Renal cortex interstitium (tissue), 11 donors: ENCODE results near the gene HAPLN2. TPM values are rescaled to one million over a fixed set of nuclear protein-coding genes. Genes with fewer than 3 reads are reported as not detected.

Experiments used
- DNase-seq, 11 donors: peaks; one replicate each; pipeline ENCODE4 v3.0.0-alpha.2; 2013; ENCODE audit warnings: low read depth in 9 of 11, low spot score in 4 of 11; ENCODE audit errors: extremely low read depth in 1 of 11
- polyA plus RNA-seq, 3 donors: library from polyadenylated mRNA; unstranded; fragments of 120-200 nt; gene quantifications; one replicate each; pipeline ENCODE4 v1.2.1, GENCODE V29; 2013; ENCODE audit not compliant: insufficient read length in 3 of 3

HAPLN2 gene
- polyA plus RNA-seq, 3 donors: 0.47 to 0.67 (median 0.57) TPM

DNA sequence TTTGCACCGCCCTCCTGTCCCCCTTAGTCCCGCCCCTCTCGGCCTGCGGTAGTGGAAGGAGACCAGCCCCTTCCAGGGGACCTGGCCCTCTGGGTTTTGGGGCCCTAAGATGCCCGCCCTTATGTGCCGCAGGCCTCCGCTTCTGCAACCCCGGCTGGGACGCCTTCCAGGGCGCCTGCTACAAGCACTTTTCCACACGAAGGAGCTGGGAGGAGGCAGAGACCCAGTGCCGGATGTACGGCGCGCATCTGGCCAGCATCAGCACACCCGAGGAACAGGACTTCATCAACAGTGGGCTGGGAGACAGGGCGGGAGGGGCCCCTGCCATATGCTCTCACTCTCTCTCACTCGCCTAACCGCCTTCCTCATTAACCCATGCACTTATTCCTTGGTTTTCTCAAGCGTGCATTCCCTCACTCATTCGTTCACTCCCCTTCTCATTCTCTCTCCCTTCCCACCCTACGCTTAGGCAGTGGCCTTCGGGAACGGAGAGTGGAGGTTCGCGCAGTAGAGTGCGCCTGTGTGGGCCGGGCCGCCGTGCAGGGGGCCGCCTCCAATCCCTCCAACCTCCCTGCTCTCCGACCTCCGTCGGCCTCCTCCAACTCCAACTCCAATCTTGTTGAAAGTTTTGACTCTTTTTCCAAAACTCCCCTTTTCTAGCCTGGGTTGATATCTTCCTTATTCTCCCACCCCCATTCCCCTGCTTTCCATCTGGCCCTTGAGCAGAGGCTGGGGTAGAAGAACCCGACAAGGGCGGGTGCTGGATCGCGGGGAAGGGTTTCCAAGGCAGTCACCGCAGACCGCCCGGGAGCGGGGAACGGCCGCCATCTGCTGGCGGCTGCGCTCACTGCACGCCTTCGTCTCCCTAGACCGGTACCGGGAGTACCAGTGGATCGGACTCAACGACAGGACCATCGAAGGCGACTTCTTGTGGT is 37.9 kb downstream of the HAPLN2 start:
- no peak for DNase-seq

DNA sequence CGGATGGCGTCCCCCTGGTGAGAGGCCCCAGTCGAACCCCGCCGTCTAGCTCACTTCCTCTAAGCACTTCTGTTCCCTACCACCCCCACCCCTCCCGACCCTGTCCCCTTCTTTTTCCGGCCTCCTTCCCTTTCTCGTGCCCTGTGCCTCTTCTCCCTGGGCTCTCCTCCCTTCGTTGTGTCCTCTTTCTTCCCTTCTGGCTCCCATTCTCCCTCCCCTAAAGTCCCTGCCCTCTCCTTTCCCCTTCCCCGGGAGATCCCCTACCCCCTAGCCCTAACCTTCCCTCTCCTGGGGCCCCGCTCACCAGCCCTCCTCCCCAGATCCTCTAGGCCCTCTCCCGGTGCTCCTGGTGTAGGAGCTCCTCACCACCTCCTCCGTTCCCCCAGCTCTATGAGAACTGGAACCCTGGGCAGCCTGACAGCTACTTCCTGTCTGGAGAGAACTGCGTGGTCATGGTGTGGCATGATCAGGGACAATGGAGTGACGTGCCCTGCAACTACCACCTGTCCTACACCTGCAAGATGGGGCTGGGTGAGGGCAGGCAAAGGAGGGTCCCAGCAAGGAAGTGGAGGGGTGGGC is 38.6 kb downstream of the HAPLN2 start:
- no peak for DNase-seq

DNA sequence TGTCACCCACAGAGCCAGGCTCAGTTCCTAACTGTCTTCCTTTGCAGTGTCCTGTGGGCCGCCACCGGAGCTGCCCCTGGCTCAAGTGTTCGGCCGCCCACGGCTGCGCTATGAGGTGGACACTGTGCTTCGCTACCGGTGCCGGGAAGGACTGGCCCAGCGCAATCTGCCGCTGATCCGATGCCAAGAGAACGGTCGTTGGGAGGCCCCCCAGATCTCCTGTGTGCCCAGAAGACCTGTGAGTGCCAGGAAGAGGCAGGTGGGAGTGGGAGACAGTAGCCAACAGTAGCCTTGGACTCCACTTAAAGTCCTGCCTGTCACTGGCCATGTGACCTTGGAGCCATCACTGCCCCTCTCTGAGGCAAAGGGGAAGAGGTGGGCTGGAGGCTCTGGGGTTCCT is 39.3 kb downstream of the HAPLN2 start:
- DNase-seq: no peak

DNA sequence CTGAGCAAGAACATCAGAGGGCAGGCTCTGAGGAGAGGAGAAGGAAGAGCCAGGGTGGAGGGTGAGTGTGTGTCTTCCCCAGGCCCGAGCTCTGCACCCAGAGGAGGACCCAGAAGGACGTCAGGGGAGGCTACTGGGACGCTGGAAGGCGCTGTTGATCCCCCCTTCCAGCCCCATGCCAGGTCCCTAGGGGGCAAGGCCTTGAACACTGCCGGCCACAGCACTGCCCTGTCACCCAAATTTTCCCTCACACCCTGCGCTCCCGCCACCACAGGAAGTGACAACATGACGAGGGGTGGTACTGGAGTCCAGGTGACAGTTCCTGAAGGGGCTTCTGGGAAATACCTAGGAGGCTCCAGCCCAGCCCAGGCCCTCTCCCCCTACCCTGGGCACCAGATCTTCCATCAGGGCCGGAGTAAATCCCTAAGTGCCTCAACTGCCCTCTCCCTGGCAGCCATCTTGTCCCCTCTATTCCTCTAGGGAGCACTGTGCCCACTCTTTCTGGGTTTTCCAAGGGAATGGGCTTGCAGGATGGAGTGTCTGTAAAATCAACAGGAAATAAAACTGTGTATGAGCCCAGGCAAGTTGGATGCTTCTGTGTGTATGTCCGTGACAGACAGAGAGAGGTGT is 39.8 kb downstream of the HAPLN2 start:
- no peak for DNase-seq

DNA sequence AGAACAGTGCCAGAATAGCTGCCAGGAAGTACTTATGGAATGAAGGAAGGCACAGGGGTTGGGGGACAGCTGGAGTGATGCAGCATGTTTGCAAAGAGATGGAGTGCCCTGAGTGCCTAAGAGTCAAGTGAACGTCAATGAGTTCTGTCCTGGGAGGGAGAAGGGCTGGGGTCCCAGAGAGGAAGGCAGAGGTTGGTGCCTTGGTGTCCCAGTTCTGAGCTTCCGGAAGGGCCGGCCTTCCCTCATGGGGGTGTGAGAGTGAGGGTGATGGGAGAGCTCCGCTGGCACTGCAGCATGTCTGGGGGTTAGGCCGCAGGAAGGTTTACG is 40.4 kb downstream of the HAPLN2 start:
- no peak for DNase-seq

DNA sequence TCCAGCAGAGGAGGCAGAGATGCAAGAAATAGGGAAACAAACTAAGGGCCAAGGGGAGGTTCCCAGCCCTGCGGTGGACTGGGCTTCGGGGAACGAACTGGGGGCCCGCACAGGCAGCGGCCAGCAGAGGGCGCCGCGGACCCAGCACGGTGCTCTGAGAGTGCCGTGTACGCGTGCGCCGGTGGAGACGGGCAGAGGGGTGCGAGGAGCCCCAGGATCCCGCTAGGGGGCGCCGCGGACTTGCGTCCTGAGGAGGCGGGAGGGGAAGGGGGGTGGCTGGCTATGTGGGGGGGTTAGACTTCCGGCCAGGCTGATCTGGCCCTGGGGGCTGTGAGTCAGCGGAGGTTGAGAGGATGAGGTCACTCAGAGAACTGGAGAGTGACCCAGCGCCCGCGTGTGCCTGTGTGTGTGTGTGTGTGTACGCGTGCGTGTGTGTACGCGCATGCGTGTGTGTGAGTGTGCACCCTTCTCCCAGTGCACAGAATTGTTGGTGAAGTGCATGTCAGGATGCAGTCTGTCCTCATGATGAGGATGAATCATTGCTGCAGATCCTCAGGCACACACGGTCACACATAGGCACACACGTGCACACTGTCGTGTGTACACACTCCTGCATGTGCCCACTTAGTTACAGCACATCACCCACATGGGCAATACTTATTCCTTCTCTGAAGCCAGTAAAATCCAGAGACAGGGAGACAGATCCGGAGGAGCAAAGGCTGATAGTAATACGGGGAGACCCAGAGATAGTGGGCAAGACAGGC is 41.0 kb downstream of the HAPLN2 start:
- DNase-seq: peak; percentile 82 to 94 (median 92)

DNA sequence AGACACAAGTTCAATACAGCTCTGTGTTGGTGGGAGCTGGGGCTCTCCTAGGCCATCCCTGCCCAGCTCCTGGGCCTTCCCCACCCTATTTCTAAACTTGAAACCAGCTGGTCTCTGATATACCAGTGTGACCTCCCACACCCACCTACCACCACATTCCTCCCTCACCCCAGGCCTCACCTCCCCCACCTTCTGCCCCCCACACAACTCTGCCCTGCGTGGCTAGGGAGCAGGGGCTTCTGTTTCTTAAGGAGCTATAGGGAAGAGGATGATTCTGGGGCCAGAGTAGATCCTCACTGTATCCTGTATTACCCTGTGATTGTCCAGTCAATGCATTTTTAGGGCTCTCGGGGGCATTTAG is 41.5 kb downstream of the HAPLN2 start:
- DNase-seq: no peak

DNA sequence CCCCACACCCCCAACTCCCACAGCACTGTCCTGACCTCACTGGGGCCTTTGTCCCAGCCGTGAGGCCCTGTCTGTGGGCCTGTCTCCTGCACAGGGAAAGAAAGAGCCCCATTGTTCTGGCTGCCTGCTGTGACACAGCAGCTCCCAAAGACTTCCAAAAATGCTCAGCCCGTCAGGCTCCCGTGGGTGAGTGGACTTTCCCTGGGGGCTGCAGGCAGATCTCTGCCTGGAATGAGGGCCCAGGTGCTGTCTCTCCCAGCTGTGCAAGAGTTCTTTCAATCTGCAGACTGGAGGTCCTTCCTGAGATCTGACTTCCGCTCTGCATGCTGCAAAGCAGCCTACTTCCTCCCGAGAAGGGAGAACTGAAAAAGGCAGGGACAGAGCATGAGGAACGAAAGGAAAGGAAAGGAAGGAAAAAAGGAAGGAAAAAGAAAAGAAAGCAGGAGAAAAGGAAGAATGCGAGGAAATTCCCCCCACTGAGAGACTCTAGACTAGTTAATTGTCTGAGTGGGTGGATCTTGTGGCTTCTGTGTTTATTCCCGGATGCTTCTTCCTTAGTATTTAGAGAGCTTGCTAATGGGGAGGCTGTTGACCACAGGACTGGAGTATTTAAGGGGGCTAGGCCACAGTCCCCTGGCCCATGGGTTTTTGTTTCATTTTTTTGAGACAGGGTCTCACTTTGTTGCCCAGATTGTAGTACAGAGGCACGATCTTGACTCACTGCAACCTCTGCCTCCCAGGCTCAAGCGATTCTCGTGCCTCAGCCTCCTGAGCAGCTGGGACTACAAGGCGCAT is 43.0 kb downstream of the HAPLN2 start:
- DNase-seq: no peak

DNA sequence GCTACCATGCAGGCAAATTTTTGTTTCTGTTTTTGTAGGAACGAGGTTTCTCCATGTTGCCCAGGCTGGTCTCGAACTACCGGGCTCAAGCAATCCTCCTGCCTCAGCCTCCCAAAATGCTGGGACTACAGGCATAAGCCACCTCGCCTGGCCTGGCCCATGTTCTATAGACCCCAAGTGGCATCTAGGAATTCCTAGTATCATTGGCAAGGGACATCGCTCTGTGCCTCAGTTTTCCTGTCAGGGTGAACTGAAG is 43.5 kb downstream of the HAPLN2 start:
- no peak for DNase-seq

DNA sequence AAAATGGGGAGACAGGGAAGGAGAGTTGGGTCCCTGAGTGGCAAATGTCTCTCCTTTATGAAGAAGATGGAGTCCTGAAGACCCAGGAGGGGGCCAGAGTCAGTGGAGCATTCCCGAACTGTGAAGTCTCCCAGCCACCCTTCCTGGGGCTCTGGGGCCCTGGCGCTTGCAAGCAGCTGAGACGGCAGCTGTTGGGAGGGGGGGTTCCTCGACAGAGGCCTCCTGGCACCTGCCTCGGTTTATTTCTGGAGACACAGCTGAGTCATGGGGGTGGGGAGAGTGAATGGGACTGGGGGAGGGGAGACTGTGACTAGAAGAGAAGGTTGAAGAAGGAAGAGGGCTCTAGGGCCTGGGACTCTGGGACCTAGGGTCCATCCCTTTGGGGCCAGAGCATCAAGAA is 44.0 kb downstream of the HAPLN2 start:
- no peak for DNase-seq

DNA sequence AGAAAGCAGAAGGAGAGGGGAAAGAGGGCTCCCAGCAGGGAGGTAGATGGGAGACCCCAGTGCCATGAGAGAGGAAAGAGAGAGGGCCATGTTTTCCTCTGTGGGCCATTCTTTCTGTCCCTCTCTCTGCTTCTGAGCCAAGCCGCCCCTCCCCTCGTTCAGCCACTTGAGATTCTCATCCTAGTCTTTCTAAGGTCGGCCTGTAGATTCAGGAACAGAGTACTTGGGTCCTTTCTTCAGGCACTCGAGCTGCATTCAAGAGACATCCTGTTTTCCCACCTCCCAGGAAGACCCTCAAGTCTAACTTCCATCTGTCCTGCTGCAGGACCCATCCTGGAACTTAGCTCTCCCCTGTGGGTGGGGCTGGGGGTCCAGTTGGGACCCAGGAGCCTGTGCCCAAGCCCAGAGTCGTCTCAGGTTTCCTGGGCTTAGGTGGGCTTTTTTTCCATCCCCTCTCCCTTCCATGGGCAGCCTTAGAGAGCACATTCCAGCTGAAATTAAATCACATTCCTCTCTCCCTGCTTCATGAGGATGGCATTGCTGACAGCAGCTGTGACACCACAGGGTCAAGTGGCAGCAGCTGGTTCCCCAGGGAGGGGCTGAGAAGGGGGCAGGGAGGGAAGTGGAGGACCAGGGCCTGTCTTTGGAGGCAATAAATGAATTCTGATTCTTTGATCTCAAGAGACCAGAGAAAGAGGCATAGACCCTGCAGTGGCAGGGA is 45.0 kb downstream of the HAPLN2 start:
- peak in 1 of 11 donors; percentile 54 for DNase-seq

DNA sequence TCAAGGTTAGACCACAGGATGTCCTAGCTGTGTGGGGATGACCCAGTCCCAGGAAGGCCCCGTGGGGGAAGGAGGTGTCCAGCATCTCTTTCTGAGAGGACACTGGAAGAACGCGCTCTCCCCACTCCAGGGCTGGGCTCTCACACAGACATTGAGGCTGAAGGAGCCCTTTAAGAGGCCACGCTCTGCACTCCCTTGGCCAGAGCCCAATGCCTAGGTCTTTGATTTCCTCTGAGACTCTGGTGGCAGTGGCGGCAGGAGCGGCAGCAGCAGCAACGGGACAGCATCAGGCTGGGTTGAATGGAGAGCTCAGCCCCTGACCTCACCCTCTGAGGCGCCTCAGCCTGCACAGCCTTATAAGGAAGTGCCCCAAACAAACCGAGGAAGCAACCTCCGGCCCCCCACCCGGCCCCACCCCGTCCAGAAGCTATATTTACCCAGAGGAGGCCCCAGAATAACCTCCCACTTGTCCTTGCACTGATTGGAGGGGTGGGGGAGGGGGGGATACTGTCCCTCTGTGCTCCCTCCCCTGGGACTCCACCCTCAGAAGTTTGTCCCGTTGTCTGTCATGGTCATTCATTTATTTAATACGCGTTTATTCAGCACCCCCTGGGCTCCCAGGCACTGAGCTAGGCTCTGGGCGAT is 45.7 kb downstream of the HAPLN2 start:
- DNase-seq: no peak

DNA sequence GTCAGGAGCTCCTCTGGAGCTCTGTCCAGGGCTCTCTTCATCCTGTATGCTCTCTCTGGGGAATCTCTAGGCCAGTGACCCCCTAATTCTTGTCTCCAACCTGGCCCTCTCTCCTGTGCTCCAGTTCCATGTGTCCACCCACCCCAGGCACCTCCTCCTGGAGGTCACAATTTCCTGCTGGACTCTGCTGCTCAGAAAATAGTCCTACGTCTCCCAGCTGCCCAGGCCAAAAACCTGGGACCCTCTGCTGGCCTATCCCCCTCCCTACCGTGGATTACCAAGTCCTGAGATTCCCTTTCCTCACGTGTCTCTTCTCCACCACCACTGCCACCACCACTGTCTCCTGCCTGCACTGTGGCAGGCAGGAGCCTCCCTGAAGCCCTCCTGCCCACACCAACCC is 46.3 kb downstream of the HAPLN2 start:
- DNase-seq: no peak

DNA sequence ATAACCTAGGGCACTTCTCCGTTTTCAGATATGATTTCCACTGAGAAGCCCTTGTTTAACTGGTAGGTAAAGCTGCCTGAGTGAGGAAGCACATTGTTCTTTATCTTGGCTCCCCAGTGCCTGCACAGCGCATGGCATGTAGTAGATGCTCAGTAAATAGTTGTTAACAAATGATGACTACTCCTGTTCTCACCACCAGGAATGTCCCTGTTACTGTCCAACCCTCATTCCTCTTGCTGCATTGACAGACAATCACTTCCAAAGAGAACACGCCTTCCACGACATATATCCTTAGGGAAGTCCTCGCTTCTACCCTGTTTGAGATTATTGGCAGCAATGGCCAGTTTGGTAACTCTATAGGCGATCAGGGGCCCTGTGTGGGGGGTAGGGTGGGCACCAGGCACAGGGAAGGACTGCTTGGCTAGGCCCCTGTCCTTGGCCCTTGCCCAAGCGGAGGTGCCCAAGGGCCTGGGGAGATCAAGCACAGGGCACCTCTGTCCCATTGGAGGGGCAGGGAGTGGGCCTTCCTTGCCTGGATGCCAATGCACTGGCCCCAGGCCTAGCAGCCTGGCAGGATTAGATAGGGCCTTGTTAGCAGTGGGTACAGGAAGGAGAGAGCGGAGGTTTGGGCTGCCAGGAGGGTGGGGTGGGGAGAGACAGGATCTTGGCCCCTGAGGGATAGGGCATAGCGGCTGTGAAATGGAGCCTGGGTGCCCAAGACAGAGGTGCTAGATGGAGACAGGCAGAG is 47.8 kb downstream of the HAPLN2 start:
- DNase-seq: no peak

DNA sequence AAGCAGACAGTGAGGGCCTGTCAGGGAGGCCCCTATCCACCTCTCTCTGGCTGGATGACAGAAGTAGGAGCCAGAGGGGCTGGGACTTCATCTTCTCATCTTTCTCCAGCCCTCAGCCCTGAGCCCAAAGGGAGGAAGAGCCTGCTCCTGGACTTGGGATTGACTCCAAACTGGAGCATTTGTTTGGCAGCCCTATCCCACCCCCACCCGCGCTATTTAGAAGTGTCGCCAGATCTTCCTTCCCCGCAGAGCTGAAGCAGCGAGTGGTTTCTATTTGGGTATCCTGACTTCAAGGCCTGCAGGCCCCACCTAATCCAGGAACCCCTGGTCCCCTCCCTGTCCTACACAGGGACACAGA is 48.4 kb downstream of the HAPLN2 start:
- DNase-seq: no peak

DNA sequence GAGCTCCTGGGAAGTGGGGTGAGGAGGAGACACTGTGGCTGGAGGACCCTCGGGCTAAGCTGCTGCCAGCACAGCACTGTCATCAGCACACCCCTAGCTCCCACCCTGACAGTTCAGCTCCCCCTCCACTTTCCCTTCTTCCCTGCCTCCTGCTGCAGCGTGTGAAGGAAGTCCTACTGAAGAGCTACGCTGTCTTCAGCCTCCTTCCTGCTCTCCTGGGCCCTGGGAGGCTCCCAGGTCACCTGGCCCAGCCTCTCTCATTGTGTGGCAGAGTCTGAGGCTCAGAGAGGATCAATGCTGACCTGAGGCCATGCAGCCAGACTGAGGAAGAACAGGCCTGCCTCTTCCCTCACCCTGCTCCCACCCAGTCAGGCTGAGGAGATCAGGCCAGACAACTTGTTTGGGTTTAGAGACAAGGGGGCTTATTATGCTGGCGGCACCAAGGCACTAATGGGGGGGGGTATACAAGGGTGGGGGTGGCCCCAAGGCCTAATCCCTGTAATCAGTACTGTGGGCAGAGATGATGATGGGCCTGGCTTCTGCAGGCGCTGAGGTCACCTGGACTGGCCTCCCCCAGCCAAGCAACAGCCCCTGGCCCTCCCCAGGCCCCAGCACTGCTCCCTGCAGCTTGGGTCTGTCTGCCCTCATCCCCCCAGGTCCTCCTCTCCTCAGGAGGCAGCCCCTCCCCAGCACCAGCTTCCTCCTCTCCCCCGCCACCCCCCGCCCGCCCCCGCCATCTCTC is 48.9 kb downstream of the HAPLN2 start:
- DNase-seq: no peak
